Measurements from ENCODE around the gene IL31RA.

DNA sequence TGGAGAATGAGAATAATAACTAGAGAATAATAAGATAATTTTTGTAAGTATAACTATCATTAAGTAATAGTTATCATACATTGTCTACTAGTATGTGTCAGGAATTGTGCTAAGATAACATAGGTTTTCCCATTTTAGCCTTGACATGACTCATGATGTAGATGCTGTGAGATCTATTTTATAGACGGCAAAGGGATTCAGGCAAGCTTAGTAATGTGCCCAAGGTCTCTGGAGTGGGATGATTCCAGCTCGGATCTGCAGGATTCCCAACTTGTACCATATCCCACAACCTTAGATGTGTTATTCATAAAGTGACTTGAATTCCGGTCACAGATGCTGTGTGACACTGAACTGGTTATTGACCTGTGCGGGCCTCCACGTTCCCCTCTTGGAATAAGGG lies 51.5 kb downstream of the IL31RA start:
- TF ChIP-seq, protein P1, sequence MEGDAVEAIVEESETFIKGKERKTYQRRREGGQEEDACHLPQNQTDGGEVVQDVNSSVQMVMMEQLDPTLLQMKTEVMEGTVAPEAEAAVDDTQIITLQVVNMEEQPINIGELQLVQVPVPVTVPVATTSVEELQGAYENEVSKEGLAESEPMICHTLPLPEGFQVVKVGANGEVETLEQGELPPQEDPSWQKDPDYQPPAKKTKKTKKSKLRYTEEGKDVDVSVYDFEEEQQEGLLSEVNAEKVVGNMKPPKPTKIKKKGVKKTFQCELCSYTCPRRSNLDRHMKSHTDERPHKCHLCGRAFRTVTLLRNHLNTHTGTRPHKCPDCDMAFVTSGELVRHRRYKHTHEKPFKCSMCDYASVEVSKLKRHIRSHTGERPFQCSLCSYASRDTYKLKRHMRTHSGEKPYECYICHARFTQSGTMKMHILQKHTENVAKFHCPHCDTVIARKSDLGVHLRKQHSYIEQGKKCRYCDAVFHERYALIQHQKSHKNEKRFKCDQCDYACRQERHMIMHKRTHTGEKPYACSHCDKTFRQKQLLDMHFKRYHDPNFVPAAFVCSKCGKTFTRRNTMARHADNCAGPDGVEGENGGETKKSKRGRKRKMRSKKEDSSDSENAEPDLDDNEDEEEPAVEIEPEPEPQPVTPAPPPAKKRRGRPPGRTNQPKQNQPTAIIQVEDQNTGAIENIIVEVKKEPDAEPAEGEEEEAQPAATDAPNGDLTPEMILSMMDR (IDR thresholded peaks at IDR 0.05; ENCODE audit: low read depth, low read length, poor library complexity, severe bottlenecking): no peak
- TF ChIP-seq EZH2phosphoT487 (IDR thresholded peaks at IDR 0.05; ENCODE audit: borderline replicate concordance, low read length): no peak
